Measurements from ENCODE around the gene PRMT2. TPM values are rescaled to one million over a fixed set of nuclear protein-coding genes. Genes with fewer than 3 reads are reported as not detected.

PRMT2 gene
- total RNA-seq = 100 TPM
- 82.6 TPM for polyA plus RNA-seq (ENCODE audit: insufficient read depth, low read depth, low replicate concordance)
- long read RNA-seq, donor 1, transcript PRMT2-203 (12 exons, 2,688 nt) = major isoform, 16 of 36 reads
- long read RNA-seq, donor 1, transcript PRMT2-206 (11 exons, 2,131 nt) = minor isoform, 7 of 36 reads
- long read RNA-seq, donor 1, partial matches to known transcripts = 7 of 36 reads
- long read RNA-seq, donor 1, other reads (novel, unspliced or antisense) = 0 of 36 reads
- long read RNA-seq, donor 2, transcript PRMT2-203 (12 exons, 2,688 nt) = major isoform, 7 of 62 reads
- long read RNA-seq, donor 2, transcript PRMT2-204 (6 exons, 954 nt) = minor isoform, 5 of 62 reads
- long read RNA-seq, donor 2, transcript PRMT2-206 (11 exons, 2,131 nt) = major isoform, 7 of 62 reads
- long read RNA-seq, donor 2, partial matches to known transcripts = 40 of 62 reads
- long read RNA-seq, donor 2, other reads (novel, unspliced or antisense) = 0 of 62 reads
- long read RNA-seq, donor 3, transcript PRMT2-203 (12 exons, 2,688 nt) = major isoform, 9 of 75 reads
- long read RNA-seq, donor 3, transcript PRMT2-206 (11 exons, 2,131 nt) = minor isoform, 7 of 75 reads
- long read RNA-seq, donor 3, partial matches to known transcripts = 56 of 75 reads
- long read RNA-seq, donor 3, other reads (novel, unspliced or antisense) = 0 of 75 reads
- long read RNA-seq, donor 4, transcript PRMT2-206 (11 exons, 2,131 nt) = minor isoform, 8 of 43 reads
- long read RNA-seq, donor 4, transcript PRMT2-203 (12 exons, 2,688 nt) = major isoform, 9 of 43 reads
- long read RNA-seq, donor 4, partial matches to known transcripts = 19 of 43 reads
- long read RNA-seq, donor 4, other reads (novel, unspliced or antisense) = 0 of 43 reads
- long read RNA-seq, donor 5 = 0 reads
- long read RNA-seq, donor 6, partial matches to known transcripts = 11 of 21 reads
- long read RNA-seq, donor 6, other reads (novel, unspliced or antisense) = 0 of 21 reads
- long read RNA-seq, donor 7, transcript PRMT2-203 (12 exons, 2,688 nt) = major isoform, 45 of 231 reads
- long read RNA-seq, donor 7, transcript PRMT2-206 (11 exons, 2,131 nt) = minor isoform, 42 of 231 reads
- long read RNA-seq, donor 7, transcript PRMT2-201 (7 exons, 1,011 nt) = minor isoform, 5 of 231 reads
- long read RNA-seq, donor 7, partial matches to known transcripts = 82 of 231 reads
- long read RNA-seq, donor 7, other reads (novel, unspliced or antisense) = 51 of 231 reads
- long read RNA-seq, donor 8, partial matches to known transcripts = 11 of 20 reads
- long read RNA-seq, donor 8, other reads (novel, unspliced or antisense) = 0 of 20 reads
- long read RNA-seq, donor 9, partial matches to known transcripts = 17 of 21 reads
- long read RNA-seq, donor 9, other reads (novel, unspliced or antisense) = 0 of 21 reads
- long read RNA-seq, donor 10, transcript PRMT2-203 (12 exons, 2,688 nt) = major isoform, 8 of 58 reads
- long read RNA-seq, donor 10, partial matches to known transcripts = 45 of 58 reads
- long read RNA-seq, donor 10, other reads (novel, unspliced or antisense) = 0 of 58 reads

GRCh38 chr21:46635324-46636180, at the start of gene PRMT2:
TSS of gene PRMT2 (plus strand) at chr21:46635674. CDS start at chr21:46636952, 1,278 bp downstream.
- H3K4me1 ChIP-seq (ENCODE audit: control insufficient read depth in 2 of 3, insufficient read depth in 2 of 3, low read depth in 1 of 3, low read length in 3 of 3) = peaks cover 4 to 12% (median 8%) of the 10 kb centered on the region in 3 donors
- H3K36me3 ChIP-seq (ENCODE audit: control insufficient read depth in 2 of 3, insufficient read depth in 3 of 3, low read length in 3 of 3) = no peaks in the 10 kb centered on the region
- peak within 1 kb of the TSS; percentile 79 to 100 (median 80) for H3K9ac ChIP-seq (ENCODE audit: low read length in 3 of 3)
- no peaks in the 10 kb centered on the region for H3K27me3 ChIP-seq (ENCODE audit: control insufficient read depth, insufficient read depth, low read length)
- H3K4me3 ChIP-seq (ENCODE audit: low read length in 3 of 3) = peak within 1 kb of the TSS; percentile 93 to 99 (median 98)
- no peak for FAIRE-seq
- peak; percentile 98 to 99 (median 99) for DNase-seq
- no peaks in the 10 kb centered on the region for H3K9me3 ChIP-seq (ENCODE audit: control insufficient read depth in 2 of 3, insufficient read depth in 1 of 3, low read length in 3 of 3)
- no peak for TF ChIP-seq CTCF (IDR thresholded peaks at IDR 0.05; ENCODE audit: borderline replicate concordance, extremely low read depth, insufficient read depth)
- H3K27ac ChIP-seq (ENCODE audit: low read depth in 2 of 2, low read length in 2 of 2) = peak within 1 kb of the TSS; percentile 95 to 98
- intact Hi-C loops (cut with DNase I) = no loop called here

- Histone ChIP-seq H3K4me1 (ENCODE audit: control insufficient read depth in 2 of 3, insufficient read depth in 2 of 3, low read depth in 1 of 3, low read length in 3 of 3) (peaks cover 0 to 6% (median 0%) of the 10 kb centered on the region in 3 donors), H3K4me3 (ENCODE audit: low read length in 3 of 3) (no peak overlapping the region), H3K36me3 (ENCODE audit: control insufficient read depth in 2 of 3, insufficient read depth in 3 of 3, low read length in 3 of 3) (no peaks in the 10 kb centered on the region), H3K27ac (ENCODE audit: low read depth in 2 of 2, low read length in 2 of 2) (no peak overlapping the region), H3K9ac (ENCODE audit: low read length in 3 of 3) (no peak overlapping the region), H3K27me3 (ENCODE audit: control insufficient read depth, insufficient read depth, low read length) (no peaks in the 10 kb centered on the region), H3K9me3 (ENCODE audit: control insufficient read depth in 2 of 3, insufficient read depth in 1 of 3, low read length in 3 of 3) (peaks cover 0 to 22% (median 0%) of the 10 kb centered on the region in 3 donors)
- intact Hi-C loops (cut with DNase I) = no loop called here
- no peak for TF ChIP-seq CTCF (IDR thresholded peaks at IDR 0.05; ENCODE audit: borderline replicate concordance, extremely low read depth, insufficient read depth)
- DNase-seq (no peak), FAIRE-seq (no peak)
Observed at GRCh38 chr21:46594276-46594675, 41.2 kb upstream of the PRMT2 start.
